Head of caudate nucleus (tissue), 42 donors: Measurements from ENCODE around the gene ARRDC4.
"Not testable (repeated sequence)": the region's sequence is repeated elsewhere in the genome, so short reads cannot be mapped to it uniquely, and the experiment has no call there.

Experiments
- DNase-seq, 42 donors: peaks; one replicate each; pipeline versions ENCODE4 v3.0.0 to v3.0.0-alpha.2; 2020 to 2021; ENCODE audit warnings: mixed read lengths in 7 of 42
- intact Hi-C: fragments of 100-400 bp; cut with DNase I; formaldehyde crosslinking; loops from one replicate; pipeline ENCODE4 v1.15.0; 2022

ARRDC4 gene

GRCh38 chr15:97961067-97961954 is 808 bp downstream of the ARRDC4 start:
- DNase-seq, result peak in 38 of 42 donors; percentile 4 to 58 (median 34)
- intact Hi-C loops, result no loop called here

GRCh38 chr15:97962263-97962662 is 1.8 kb downstream of the ARRDC4 start:
- DNase-seq, result no peak
- intact Hi-C loops, result no loop called here

GRCh38 chr15:97963779-97964178 is 3.3 kb downstream of the ARRDC4 start:
- DNase-seq, result no peak
- intact Hi-C loops, result no loop called here

- DNase-seq, result no peak
- intact Hi-C loops, result no loop called here
Observed at GRCh38 chr15:97966246-97966645, 5.7 kb downstream of the ARRDC4 start.

- DNase-seq, result no peak
- intact Hi-C loops, result no loop called here
Observed at GRCh38 chr15:97966924-97967620, 6.6 kb downstream of the ARRDC4 start.

- no peak for DNase-seq
- intact Hi-C loops, result no loop called here
Observed at GRCh38 chr15:97967881-97968280, 7.4 kb downstream of the ARRDC4 start.

GRCh38 chr15:97968380-97968779 is 7.9 kb downstream of the ARRDC4 start:
- no peak for DNase-seq
- intact Hi-C loops, result no loop called here

- DNase-seq, result no peak
- intact Hi-C loops, result no loop called here
Observed at GRCh38 chr15:97972366-97972765, 11.9 kb downstream of the ARRDC4 start.

- intact Hi-C loops, result no loop called here
- DNase-seq, result no peak
Observed at GRCh38 chr15:97976129-97976528, 15.6 kb downstream of the ARRDC4 start.

GRCh38 chr15:97976766-97977503 is 16.4 kb downstream of the ARRDC4 start:
- intact Hi-C loops, result no loop called here
- DNase-seq, result no peak

- no peak for DNase-seq
- intact Hi-C loops, result no loop called here
Observed at GRCh38 chr15:97977734-97978133, 17.2 kb downstream of the ARRDC4 start.

GRCh38 chr15:97978401-97979139 is 18.1 kb downstream of the ARRDC4 start:
- DNase-seq, result no peak
- intact Hi-C loops, result no loop called here

GRCh38 chr15:97979140-97979520 is 18.6 kb downstream of the ARRDC4 start:
- DNase-seq, result no peak
- intact Hi-C loops, result no loop called here

- DNase-seq, result no peak
- intact Hi-C loops, result no loop called here
Observed at GRCh38 chr15:97981058-97981457, 20.6 kb downstream of the ARRDC4 start.

- DNase-seq, result no peak
- intact Hi-C loops, result no loop called here
Observed at GRCh38 chr15:97981758-97982157, 21.3 kb downstream of the ARRDC4 start.

GRCh38 chr15:97984157-97984556 is 23.7 kb downstream of the ARRDC4 start:
- intact Hi-C loops, result no loop called here

GRCh38 chr15:97985979-97986378 is 25.5 kb downstream of the ARRDC4 start:
- intact Hi-C loops, DNase-seq: not testable (repeated sequence)

More at GRCh38 chr15:97984157-97984556, 23.7 kb downstream of the ARRDC4 start:
- DNase-seq, result no peak

- DNase-seq, result no peak
- intact Hi-C loops, result no loop called here
Observed at GRCh38 chr15:97986781-97987180, 26.3 kb downstream of the ARRDC4 start.

- no peak for DNase-seq
- intact Hi-C loops, result no loop called here
Observed at GRCh38 chr15:97989299-97989698, 28.8 kb downstream of the ARRDC4 start.
